GM18505 (cell line): Measurements from ENCODE around the gene DYNLRB1.

Experiments used
- ATAC-seq: cut with Tn5 transposase; IDR thresholded peaks from one replicate; pipeline ENCODE4 v1.9.1; 2021; ENCODE audit not compliant: unreplicated experiment
- POLR2A ChIP-seq: IDR thresholded peaks from 4 replicates; pipeline ENCODE4 v1.6.1; 2011; ENCODE audit warnings: borderline replicate concordance; ENCODE audit not compliant: insufficient read depth, insufficient read length; ENCODE audit errors: extremely low read depth

Gene DYNLRB1

DNA sequence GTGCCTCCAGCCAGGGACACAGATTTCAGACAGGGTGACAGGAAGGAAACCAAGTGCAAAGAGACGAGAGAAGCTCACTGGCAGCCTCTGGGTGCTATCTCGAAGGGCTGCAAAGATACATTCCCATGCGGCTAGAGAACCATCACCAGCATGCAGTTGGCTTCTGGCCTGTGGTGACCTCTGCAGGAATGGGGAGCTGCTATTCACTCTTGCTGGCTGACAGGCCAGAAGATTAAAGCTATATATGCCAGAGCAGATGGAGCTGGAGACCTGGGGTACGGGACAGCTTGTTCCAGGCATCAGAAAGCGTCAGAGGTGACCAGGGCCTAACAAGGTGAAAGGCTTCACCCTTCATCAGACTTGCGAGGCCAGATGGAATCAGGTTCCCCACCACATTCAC is 62.3 kb downstream of the DYNLRB1 start:
- ATAC-seq = no peak
- no peak for TF ChIP-seq POLR2A

DNA sequence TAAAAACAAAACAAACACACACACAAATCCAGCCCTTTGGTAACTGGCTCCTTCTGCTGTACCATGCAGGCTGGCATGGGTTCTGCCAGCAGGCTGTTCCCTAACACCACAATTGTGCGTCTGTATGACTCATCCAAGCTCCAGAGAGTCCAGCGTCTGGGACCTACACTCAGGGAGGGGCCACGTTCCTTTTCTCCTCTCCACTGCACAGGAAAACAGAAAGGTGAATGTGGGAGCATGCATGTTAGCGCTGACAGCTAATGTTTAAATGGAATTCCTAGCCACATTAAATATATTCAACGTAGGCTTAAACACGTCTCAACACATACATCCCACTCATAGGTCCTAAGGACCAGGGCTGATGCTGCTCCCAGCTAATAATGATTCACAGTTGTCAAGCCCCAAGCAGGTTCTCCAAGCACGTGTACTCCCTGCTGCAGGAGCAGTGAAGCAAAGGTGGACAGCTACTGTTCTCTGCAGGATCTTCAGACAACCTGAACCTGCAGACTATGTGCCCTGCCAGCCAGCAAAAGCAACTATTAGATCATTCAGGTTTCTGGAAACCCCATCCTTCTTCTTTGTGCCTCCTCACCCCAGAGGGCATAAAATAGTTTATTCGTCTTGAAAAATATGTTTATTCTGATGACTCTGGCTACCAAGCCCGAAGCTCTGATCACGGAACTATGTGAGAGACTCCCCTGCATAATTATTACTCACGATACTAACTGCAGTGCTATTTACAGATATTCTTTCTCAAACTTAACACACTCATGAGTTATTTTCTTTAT is 63.2 kb downstream of the DYNLRB1 start:
- ATAC-seq = no peak
- TF ChIP-seq POLR2A = no peak

DNA sequence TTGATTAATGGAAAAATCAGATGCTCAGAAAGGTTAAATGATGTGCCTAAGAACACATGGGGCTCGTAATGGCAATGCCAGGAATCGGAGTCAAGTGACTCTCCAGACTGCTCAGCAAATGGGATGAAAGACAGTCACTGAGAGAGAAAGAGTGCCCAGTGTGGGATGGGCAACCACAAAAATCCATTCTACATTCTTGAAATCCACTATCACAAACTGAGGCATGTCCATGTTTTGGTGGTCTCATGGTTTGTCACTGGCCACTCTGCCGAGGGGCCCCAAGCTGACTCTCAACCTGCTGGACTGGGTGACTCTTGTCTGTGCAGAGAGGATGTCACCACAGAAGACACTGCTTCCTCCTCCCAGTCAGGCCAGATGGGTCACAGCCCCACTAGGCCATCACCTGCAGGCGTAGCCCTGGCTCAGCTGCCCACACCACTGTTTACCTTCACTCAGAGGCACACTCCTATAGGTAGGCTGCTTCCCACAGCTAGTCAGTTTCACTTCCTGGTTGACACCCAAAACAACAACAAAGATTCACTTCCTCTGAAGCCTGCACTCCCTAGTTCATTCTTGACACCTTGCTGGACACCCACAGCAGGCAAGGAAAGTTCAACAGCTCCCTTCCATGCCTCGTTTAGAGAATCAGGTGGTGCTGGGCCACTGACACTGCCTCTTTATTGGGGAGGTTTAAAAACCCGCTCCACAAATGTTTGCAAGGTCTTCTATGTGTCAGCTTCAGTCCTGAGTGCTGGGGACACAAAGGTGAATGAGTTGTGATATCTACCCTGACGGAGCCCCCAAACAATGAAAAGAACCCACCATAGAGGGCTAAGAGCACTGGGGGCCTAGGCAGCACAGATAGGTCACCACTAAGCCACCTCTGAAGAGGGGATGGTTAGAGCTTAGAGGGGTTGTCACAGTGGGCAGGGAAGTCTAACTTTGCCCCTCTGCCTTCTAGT is 64.0 kb downstream of the DYNLRB1 start:
- TF ChIP-seq POLR2A = no peak
- peak; percentile 54 for ATAC-seq

DNA sequence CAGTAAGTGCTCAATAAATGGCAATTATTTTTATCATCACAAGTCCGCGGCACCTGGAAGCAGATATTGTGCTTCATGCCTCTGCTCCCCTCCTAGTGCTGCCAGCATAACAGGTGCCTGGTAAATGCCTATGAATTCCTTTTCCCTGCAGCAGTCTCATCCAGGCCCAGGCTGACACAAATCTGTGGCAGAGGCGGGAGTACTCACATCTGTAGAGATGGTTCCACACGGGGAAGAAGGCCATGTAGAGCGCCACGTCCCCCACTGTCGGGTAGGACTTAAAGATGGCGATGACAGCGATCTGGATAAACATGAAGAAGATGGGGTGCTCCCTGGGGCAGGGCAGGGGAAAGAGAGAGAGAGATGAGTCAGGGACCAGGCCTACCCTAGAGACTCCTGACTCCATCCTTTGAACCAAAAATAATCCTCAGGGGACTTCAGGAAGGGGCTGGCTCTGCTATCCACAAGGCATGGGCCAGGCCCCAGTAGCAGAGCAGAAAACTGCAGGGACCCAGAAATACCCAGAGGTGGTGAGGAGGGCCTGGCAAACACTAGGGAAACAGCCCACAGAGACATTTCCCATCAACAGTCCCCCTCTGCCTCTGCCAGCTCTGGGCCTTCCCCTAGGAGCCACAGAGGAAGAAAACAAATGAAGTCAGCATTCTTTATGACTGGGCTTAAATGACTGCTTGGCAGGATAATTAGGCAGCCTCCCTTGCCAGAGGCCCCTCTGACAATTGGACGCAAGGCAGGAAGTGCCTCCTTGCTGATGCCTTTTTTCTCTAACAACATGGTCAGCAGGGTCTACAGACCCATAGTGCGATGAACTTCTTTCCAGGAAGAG is 65.3 kb downstream of the DYNLRB1 start:
- no peak for ATAC-seq
- TF ChIP-seq POLR2A = no peak

DNA sequence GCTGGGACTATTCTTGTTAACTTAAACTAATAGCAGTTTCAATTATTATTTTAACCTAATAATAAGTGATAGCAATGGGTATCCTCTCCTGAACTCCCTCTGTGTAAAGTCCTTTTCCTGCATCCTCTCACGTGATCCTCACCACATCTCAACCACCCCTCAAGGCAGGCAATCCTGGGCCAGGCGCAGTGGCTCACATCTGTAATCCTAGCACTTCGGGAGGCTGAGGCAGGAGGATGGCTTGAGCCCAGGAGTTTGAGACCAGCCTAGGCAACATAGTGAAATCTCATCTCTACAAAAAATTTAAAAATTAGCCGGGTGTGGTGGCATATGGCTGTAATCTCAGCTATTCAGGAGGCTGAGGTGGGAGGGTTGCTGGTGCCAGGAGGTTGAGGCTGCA is 66.0 kb downstream of the DYNLRB1 start:
- no peak for ATAC-seq
- no peak for TF ChIP-seq POLR2A

DNA sequence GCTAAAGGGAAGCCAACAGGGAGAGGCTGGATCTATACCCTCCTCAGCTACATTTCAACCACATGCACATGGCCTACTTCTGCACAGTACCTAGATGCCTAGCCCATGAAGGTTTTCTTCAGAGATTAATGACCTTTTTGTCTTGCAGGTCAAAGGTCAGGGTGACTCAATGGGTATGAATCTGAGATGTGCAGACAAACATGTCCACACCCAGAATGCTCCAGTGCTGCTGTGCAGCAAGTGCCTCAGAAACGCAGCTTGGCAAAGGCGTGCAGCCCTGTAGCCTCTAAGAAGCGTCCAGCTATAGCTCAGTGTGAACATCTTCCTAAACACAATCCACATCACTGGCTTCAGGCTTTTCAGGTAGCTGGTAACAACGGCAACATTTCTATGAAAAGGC is 66.7 kb downstream of the DYNLRB1 start:
- no peak for TF ChIP-seq POLR2A
- no peak for ATAC-seq

DNA sequence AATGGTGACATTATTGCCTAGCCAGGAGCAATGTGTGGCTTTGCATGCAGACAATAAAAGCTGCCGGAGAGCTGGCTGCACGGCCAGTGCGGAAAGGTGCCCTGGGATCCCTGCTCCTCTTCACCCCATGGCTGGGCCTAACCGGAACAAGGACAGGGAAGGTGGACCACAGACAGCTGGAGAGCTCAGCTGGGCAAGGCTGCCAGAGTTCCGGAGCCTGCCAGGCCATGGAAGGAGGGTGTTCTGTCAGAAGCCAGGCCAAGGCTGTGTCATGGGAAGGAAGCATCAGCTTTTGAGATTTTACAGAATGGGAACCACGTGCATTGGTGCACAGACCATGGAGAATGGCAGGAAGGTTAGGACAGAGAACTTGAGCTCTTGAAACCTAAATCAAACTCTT is 67.3 kb downstream of the DYNLRB1 start:
- no peak for ATAC-seq
- no peak for TF ChIP-seq POLR2A

DNA sequence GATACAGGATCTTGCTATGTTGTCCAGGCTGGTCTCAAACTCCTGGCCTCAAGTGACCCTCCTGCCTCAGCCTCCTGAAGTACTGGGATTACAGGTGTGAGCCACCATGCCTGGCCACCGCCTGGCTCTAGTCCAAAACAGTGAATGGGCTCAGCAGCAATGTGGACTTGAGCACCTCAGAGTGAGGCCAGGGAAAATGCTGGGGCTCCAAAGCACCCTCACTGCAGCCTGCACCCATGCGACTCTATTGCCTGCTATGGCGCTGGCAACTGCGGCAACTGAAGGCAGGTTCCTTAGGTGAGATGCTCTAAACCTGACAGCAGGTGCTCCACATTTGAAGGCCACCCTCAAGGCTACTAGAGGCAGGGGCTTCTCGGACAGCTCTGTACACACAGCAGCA is 68.8 kb downstream of the DYNLRB1 start:
- no peak for ATAC-seq

DNA sequence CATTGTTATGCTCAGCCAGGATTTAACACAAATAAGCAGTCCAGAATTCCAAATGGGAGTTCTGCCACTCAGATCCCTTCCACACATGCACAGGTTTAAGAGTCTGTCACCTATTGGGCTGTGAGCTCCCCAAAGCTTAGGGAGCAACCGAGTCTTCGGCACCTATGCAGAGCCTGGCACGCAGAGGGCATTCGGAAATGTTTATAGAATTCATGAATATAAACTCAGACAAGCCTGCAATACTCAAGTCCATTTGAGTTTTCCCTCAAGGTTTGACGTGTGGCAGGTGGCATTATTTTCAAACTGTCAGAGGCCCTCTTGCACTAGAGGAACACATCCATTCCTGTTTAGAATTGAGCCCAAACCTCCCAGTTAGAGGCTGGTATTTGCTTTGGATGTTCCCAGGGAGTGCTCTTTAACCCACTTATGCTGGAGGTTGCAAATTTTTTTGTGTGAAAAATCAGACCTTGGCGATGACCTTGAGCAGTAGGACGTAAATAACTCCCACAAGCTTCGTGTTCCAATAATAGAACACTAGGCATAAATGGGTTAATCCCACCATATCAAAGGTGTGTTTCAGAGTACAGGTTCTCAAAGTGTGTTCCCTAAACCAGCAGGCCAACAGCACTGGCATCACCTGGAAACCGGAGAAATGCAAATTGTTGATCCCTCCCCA is 70.4 kb downstream of the DYNLRB1 start:
- no peak for ATAC-seq

More for the DNA sequence above, 68.8 kb downstream of the DYNLRB1 start:
- TF ChIP-seq POLR2A = no peak

More for the DNA sequence above, 70.4 kb downstream of the DYNLRB1 start:
- TF ChIP-seq POLR2A = no peak
